BJ (cell line): Measurements from ENCODE around the gene LCN10. TPM values are rescaled to one million over a fixed set of nuclear protein-coding genes. Genes with fewer than 3 reads are reported as not detected.

Experiments used
- CTCF ChIA-PET: fragments of 350-600 bp; formaldehyde crosslinking; extraction: SDS; loops from one replicate; lab custom pipeline; 2021; ENCODE audit warnings: antibody characterized with exemption, inconsistent platforms; lab: Yijun Ruan, JAX
- POLR2A ChIA-PET: fragments of 300-600 bp; sonication (Branson Sonifier 250); formaldehyde crosslinking; extraction: SDS; loops from one replicate; lab custom pipeline; 2021; ENCODE audit warnings: antibody characterized with exemption; lab: Charles Lee
- DNase-seq: peaks from one replicate; pipeline ENCODE4 v3.0.0-alpha.2; 2011; ENCODE audit warnings: low read depth
- H3K27me3 ChIP-seq: 2 replicates; pipeline ENCODE4 v1.6.0; 2011; ENCODE audit warnings: low read length; ENCODE audit not compliant: control insufficient read depth, insufficient read depth
- H3K36me3 ChIP-seq: 2 replicates; pipeline ENCODE4 v1.5.1; 2011; ENCODE audit warnings: low read length; ENCODE audit not compliant: control insufficient read depth, insufficient read depth
- H3K4me3 ChIP-seq: 2 replicates; pipeline ENCODE4 v1.5.1; 2011; ENCODE audit warnings: low read depth, mild to moderate bottlenecking, control low read depth, low read length
- CTCF ChIP-seq: IDR thresholded peaks from 2 replicates; pipeline ENCODE4 v1.5.1; 2011; ENCODE audit warnings: low read depth, mild to moderate bottlenecking, control low read depth, inconsistent platforms, low read length, moderate library complexity; ENCODE audit not compliant: insufficient read depth
- polyA plus RNA-seq: library from polyadenylated mRNA; depleted of rRNA; stranded (reverse); fragments of >200 nt; gene quantifications from 2 replicates; pipeline ENCODE4 v1.2.3, GENCODE V29; 2011

LCN10 gene
- polyA plus RNA-seq, 1 experiment: not detected

- Histone ChIP-seq H3K27me3 (peaks cover 2% of the 10 kb centered on the region; the same call in 1 of the 2 replicates), H3K36me3 (no peaks in the 10 kb centered on the region), H3K4me3 (no peak overlapping the region)
- TF ChIP-seq CTCF: no peak
- no peak for DNase-seq
- POLR2A ChIA-PET: no interaction called here
- CTCF ChIA-PET: interaction anchor here (0.9 kb wide), 1 partner anchor 27 kb away, joined by 3 read pairs; no protein-coding TSS in a partner anchor
Observed at GRCh38 chr9:136733611-136734010, 9.1 kb downstream of the LCN10 start.

DNA sequence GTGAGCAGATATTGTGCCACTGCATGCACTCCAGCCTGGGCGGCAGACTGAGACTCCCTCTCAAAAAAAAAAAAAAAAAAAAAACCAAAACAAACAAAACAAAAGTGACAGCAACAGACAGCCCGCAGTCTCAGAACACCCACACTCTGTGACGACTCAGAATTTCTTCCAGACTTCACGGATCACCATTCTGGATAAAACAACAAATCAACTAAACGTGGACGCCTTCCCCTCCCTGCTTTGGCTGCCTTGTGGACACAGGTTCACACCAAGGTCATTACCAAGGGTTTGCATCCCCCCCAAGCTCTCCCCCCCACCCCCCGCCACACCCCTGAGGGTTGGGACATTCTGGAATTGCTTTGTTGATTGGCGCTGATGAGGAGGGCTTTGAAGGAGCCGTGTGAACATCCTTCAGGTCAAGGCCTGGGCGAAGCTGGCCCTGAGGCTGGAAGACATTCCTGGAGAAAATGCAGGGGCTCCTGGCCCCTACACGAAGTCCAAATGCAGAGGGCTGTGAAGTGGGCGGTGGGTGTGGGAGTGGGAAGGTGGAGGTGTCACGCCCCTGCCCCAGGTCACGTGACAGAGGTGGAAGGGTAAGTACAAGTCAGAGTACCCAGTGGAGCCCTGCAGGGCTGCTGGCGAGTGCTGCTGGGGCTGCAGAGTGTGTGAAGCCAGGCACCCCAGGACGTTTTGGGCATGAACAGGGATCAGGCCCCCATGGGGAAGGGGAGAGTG, 10.1 kb downstream of the LCN10 start:
- H3K27me3 ChIP-seq: no peaks in the 10 kb centered on the region
- no peak for TF ChIP-seq CTCF
- no peak overlapping the region for H3K4me3 ChIP-seq
- ChIA-PET CTCF (no interaction called here), POLR2A (no interaction called here)
- no peak for DNase-seq
- no peaks in the 10 kb centered on the region for H3K36me3 ChIP-seq

- CTCF ChIA-PET: interaction anchor here (1.1 kb wide), 1 partner anchor 31 kb away, joined by 3 read pairs; no protein-coding TSS in a partner anchor
- Histone ChIP-seq H3K4me3 (no peak overlapping the region), H3K27me3 (no peaks in the 10 kb centered on the region), H3K36me3 (peaks cover 13% of the 10 kb centered on the region)
- POLR2A ChIA-PET: no interaction called here
- DNase-seq: no peak
- TF ChIP-seq CTCF: no peak
Observed at GRCh38 chr9:136729926-136730325, 12.8 kb downstream of the LCN10 start.

DNA sequence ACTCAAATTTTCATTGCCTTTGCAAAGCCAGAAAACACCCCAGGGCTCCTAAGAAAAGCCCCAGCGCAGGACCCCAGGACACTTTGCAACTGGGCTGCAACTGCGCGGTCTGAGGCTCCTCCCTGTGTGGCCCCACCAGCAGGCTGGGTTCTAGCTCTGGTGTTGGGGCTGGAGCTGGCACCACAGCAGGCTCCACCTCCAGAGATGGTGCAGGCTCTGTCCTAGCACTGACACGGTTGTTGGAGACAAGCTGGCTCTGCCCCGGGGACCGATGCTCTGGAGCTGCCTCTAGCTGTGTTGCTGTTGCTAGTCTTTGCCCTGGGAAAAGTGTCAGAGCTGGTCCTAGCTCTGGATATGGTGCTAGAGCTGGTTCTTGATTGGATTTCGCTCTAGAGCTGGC, 13.6 kb downstream of the LCN10 start:
- peak overlapping the region; percentile 97 for H3K4me3 ChIP-seq
- DNase-seq: no peak
- POLR2A ChIA-PET: interaction anchor here (0.6 kb wide), 1 partner anchor 19 kb away, joined by 3 read pairs; no protein-coding TSS in a partner anchor
- H3K27me3 ChIP-seq: no peaks in the 10 kb centered on the region
- no peak for TF ChIP-seq CTCF
- H3K36me3 ChIP-seq: peaks cover 19% of the 10 kb centered on the region
- CTCF ChIA-PET: interaction anchor here (0.6 to 2.1 kb wide), 11 partner anchors 9 to 335 kb away, joined by 3 to 10 read pairs (median 5); no protein-coding TSS in a partner anchor

DNA sequence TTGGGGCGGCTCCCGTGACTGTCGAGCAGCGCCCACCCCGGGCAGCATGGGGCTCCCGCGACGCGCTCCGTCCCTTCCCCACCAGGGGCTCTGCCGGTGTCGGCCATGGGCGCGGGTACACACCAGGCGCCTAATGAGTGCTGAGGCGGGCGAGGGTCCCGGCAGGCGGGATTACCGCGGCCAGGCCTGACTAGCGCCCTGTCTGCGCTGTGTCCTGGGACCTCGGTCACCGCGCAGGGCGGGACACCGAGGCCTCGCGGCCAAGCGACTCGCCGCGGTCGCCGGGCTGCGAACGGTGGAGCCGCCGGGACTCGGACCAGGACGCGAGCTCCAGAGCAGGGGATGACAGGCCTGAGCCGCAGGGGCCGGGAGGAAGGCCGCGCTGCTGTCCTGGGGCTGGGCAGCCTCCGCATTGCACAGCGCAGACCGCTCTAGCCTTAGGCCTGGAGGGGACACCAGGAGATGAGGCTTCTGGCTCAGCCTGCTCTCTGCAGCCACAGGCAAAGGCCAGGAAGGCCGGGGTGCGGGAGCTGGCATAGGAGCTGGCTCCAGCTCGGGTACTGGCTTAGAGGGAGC, 14.1 kb downstream of the LCN10 start:
- TF ChIP-seq CTCF: no peak
- H3K27me3 ChIP-seq: no peaks in the 10 kb centered on the region
- H3K4me3 ChIP-seq: peak overlapping the region; percentile 97
- DNase-seq: no peak
- CTCF ChIA-PET: interaction anchor here (0.6 to 2.1 kb wide), 12 partner anchors 10 to 335 kb away, joined by 3 to 10 read pairs (median 5); no protein-coding TSS in a partner anchor
- H3K36me3 ChIP-seq: peaks cover 22% of the 10 kb centered on the region
- POLR2A ChIA-PET: interaction anchor here (0.6 kb wide), 3 partner anchors 10 to 84 kb away, joined by 3 to 4 read pairs (median 4); no protein-coding TSS in a partner anchor
